ENCODE results near the gene NT5DC3. TPM values are rescaled to one million over a fixed set of nuclear protein-coding genes. Genes with fewer than 3 reads are reported as not detected.

The NT5DC3 gene
- total and polyA plus RNA-seq, 9 of the 15 experiments (the other 6 are each of a cell fraction or from before 2014, with no cell fraction given): 6.3 to 33.5 (median 24.5) TPM

DNA sequence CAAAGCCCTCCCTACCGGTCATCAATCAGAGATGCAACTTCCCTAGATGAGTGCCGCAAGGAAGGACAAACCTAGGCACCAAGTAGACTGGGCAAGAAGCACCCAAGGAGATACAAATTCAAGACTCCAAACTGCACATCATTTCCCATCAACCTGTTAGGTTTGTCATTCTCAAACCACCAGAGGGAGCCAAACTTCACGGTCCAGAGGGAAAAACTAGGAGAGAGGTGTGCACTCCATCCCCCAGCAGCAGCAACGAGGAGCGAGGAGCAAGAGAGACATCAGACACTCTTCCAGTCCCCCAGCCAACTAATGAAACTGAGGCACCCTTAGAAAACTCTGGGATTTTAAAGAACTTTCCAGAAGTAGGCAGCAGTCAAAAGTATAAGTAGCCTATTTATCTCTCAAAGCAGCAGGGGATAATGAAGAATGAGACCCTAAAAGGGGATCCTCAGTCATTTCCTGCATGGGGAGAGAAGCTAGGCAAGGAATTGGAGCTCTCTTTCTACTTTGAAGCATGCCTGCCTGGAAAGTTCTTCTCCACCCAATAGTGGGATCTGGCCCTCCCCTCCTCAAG, 37.0 kb upstream of the NT5DC3 start (continued):
- TF ChIP-seq, protein P1, sequence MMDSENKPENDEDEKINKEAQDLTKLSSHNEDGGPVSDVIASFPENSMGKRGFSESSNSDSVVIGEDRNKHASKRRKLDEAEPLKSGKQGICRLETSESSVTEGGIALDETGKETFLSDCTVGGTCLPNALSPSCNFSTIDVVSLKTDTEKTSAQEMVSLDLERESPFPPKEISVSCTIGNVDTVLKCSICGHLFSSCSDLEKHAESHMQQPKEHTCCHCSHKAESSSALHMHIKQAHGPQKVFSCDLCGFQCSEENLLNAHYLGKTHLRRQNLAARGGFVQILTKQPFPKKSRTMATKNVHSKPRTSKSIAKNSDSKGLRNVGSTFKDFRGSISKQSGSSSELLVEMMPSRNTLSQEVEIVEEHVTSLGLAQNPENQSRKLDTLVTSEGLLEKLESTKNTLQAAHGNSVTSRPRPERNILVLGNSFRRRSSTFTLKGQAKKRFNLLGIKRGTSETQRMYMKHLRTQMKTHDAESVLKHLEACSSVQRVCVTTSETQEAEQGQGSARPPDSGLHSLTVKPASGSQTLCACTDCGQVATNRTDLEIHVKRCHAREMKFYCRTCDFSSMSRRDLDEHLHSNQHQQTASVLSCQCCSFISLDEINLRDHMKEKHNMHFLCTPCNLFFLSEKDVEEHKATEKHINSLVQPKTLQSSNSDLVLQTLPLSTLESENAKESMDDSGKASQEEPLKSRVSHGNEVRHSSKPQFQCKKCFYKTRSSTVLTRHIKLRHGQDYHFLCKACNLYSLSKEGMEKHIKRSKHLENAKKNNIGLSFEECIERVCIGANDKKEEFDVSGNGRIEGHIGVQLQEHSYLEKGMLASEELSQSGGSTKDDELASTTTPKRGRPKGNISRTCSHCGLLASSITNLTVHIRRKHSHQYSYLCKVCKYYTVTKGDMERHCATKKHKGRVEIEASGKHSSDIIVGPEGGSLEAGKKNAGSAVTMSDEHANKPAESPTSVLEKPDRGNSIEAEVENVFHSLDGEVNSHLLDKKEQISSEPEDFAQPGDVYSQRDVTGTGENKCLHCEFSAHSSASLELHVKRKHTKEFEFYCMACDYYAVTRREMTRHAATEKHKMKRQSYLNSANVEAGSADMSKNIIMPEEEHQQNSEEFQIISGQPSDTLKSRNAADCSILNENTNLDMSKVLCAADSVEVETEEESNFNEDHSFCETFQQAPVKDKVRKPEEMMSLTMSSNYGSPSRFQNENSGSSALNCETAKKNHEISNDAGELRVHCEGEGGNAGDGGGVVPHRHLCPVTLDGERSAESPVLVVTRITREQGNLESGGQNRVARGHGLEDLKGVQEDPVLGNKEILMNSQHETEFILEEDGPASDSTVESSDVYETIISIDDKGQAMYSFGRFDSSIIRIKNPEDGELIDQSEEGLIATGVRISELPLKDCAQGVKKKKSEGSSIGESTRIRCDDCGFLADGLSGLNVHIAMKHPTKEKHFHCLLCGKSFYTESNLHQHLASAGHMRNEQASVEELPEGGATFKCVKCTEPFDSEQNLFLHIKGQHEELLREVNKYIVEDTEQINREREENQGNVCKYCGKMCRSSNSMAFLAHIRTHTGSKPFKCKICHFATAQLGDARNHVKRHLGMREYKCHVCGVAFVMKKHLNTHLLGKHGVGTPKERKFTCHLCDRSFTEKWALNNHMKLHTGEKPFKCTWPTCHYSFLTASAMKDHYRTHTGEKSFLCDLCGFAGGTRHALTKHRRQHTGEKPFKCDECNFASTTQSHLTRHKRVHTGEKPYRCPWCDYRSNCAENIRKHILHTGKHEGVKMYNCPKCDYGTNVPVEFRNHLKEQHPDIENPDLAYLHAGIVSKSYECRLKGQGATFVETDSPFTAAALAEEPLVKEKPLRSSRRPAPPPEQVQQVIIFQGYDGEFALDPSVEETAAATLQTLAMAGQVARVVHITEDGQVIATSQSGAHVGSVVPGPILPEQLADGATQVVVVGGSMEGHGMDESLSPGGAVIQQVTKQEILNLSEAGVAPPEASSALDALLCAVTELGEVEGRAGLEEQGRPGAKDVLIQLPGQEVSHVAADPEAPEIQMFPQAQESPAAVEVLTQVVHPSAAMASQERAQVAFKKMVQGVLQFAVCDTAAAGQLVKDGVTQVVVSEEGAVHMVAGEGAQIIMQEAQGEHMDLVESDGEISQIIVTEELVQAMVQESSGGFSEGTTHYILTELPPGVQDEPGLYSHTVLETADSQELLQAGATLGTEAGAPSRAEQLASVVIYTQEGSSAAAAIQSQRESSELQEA (IDR thresholded peaks at IDR 0.05; ENCODE audit: low read depth): no peak
- TF ChIP-seq REST (IDR thresholded peaks at IDR 0.05; ENCODE audit: borderline replicate concordance) (peak; percentile 62), REST (CRISPR knock-in tag; IDR thresholded peaks at IDR 0.05; ENCODE audit: low read depth) (no peak), CC2D1A (IDR thresholded peaks at IDR 0.05) (peak; percentile 42; the same call in 1 of the 2 replicates), SIX5 (IDR thresholded peaks at IDR 0.05; ENCODE audit: borderline replicate concordance in 1 of 2, insufficient read depth in 1 of 2, low read depth in 1 of 2, low read length in 2 of 2) (no peak), ETV1 (tag; conservative IDR thresholded peaks at IDR 0.05; ENCODE audit: low read depth) (no peak)
- TF ChIP-seq, protein P2, sequence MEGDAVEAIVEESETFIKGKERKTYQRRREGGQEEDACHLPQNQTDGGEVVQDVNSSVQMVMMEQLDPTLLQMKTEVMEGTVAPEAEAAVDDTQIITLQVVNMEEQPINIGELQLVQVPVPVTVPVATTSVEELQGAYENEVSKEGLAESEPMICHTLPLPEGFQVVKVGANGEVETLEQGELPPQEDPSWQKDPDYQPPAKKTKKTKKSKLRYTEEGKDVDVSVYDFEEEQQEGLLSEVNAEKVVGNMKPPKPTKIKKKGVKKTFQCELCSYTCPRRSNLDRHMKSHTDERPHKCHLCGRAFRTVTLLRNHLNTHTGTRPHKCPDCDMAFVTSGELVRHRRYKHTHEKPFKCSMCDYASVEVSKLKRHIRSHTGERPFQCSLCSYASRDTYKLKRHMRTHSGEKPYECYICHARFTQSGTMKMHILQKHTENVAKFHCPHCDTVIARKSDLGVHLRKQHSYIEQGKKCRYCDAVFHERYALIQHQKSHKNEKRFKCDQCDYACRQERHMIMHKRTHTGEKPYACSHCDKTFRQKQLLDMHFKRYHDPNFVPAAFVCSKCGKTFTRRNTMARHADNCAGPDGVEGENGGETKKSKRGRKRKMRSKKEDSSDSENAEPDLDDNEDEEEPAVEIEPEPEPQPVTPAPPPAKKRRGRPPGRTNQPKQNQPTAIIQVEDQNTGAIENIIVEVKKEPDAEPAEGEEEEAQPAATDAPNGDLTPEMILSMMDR (IDR thresholded peaks at IDR 0.05 in 2 of 3, conservative IDR thresholded peaks at IDR 0.05 in 1 of 3; ENCODE audit: insufficient read depth in 2 of 3, low read depth in 1 of 3, low read length in 3 of 3): peak; percentile 70 to 82 (median 80)
